Liver (tissue), 9 donors: ENCODE results near the gene STARD3. TPM values are rescaled to one million over a fixed set of nuclear protein-coding genes. Genes with fewer than 3 reads are reported as not detected.

ENCODE experiments used
- DNase-seq: peaks from one replicate; pipeline ENCODE4 v3.0.0-alpha.2; 2017; ENCODE audit warnings: low spot score
- H3K27ac ChIP-seq, 2 donors: one replicate each; pipeline ENCODE4 v1.7.0; 2013; ENCODE audit warnings: inconsistent platforms in 2 of 2, low read length in 2 of 2, control low read depth in 1 of 2, low read depth in 1 of 2, mild to moderate bottlenecking in 1 of 2
- H3K27me3 ChIP-seq, 4 donors: one replicate each; pipeline versions ENCODE4 v1.6.1 to v1.7.0; 2013; ENCODE audit warnings: low read length in 3 of 4, inconsistent platforms in 1 of 4, mild to moderate bottlenecking in 1 of 4, moderate library complexity in 1 of 4; ENCODE audit not compliant: control insufficient read depth in 4 of 4, insufficient read depth in 4 of 4
- H3K36me3 ChIP-seq, 4 donors: one replicate each; pipeline versions ENCODE4 v1.6.1 to v1.7.0; 2013; ENCODE audit warnings: low read length in 3 of 4, mild to moderate bottlenecking in 3 of 4, low read depth in 1 of 4, moderate library complexity in 1 of 4; ENCODE audit not compliant: control insufficient read depth in 4 of 4, insufficient read depth in 3 of 4
- H3K4me1 ChIP-seq, 4 donors: one replicate each; pipeline versions ENCODE4 v1.6.1 to v1.7.0; 2013; ENCODE audit warnings: low read length in 3 of 4, mild to moderate bottlenecking in 3 of 4, moderate library complexity in 1 of 4; ENCODE audit not compliant: control insufficient read depth in 4 of 4, insufficient read depth in 4 of 4
- H3K4me3 ChIP-seq, 3 donors: one replicate each; pipeline versions ENCODE4 v1.6.1 to v1.7.0; 2013; ENCODE audit warnings: low read length in 3 of 3, control low read depth in 1 of 3, low read depth in 1 of 3, mild to moderate bottlenecking in 1 of 3
- H3K9ac ChIP-seq, 2 donors: one replicate each; pipeline ENCODE4 v1.7.0; 2013; ENCODE audit warnings: low read length in 2 of 2, mild to moderate bottlenecking in 2 of 2, moderate library complexity in 2 of 2, control low read depth in 1 of 2, low read depth in 1 of 2
- H3K9me3 ChIP-seq, 4 donors: one replicate each; pipeline versions ENCODE4 v1.6.1 to v1.7.0; 2013; ENCODE audit warnings: low read length in 3 of 4; ENCODE audit not compliant: control insufficient read depth in 4 of 4
- ATF3 ChIP-seq: IDR thresholded peaks from 2 replicates; pipeline ENCODE4 v1.6.1; 2016; ENCODE audit warnings: antibody characterized with exemption
- CTCF ChIP-seq: fragments of 150-350 bp; IDR thresholded peaks from 2 replicates; pipeline ENCODE4 v1.5.1; 2017; ENCODE audit warnings: improper control_type of control experiment, low read depth, low read length; ENCODE audit not compliant: missing input control
- EGR1 ChIP-seq, 2 donors: IDR thresholded peaks; 2 replicates each; pipeline ENCODE4 v1.6.1; 2016 to 2018; ENCODE audit warnings: antibody characterized with exemption in 2 of 2, low read depth in 2 of 2
- FOXA1 ChIP-seq: IDR thresholded peaks from 2 replicates; pipeline ENCODE4 v1.6.1; 2016; ENCODE audit warnings: antibody characterized with exemption
- FOXA2 ChIP-seq: IDR thresholded peaks from 2 replicates; pipeline ENCODE4 v1.6.1; 2016; ENCODE audit warnings: antibody characterized with exemption
- GABPA ChIP-seq, 2 donors: IDR thresholded peaks in 1 of 2; conservative IDR thresholded peaks in 1 of 2; 2 replicates each; pipeline ENCODE4 v1.6.1; 2016; ENCODE audit warnings: antibody characterized with exemption in 2 of 2, mild to moderate bottlenecking in 1 of 2, moderate library complexity in 1 of 2
- HNF4A ChIP-seq, 2 donors: conservative IDR thresholded peaks; 2 replicates each; pipeline ENCODE4 v1.6.1; 2016; ENCODE audit warnings: antibody characterized with exemption in 2 of 2, mild to moderate bottlenecking in 2 of 2
- HNF4G ChIP-seq: IDR thresholded peaks from 2 replicates; pipeline ENCODE4 v1.6.1; 2016; ENCODE audit warnings: antibody characterized with exemption
- JUND ChIP-seq, 2 donors: IDR thresholded peaks; 2 replicates each; pipeline ENCODE4 v1.6.1; 2016; ENCODE audit warnings: antibody characterized with exemption in 2 of 2
- NR2F2 ChIP-seq: IDR thresholded peaks from 2 replicates; pipeline ENCODE4 v1.6.1; 2016; ENCODE audit warnings: antibody characterized with exemption
- RAD21 ChIP-seq, 2 donors: IDR thresholded peaks; 2 replicates each; pipeline ENCODE4 v1.6.1; 2016; ENCODE audit warnings: antibody characterized with exemption in 2 of 2, mild to moderate bottlenecking in 2 of 2
- REST ChIP-seq: IDR thresholded peaks from 2 replicates; pipeline ENCODE4 v1.6.1; 2016; ENCODE audit warnings: antibody characterized with exemption, mild to moderate bottlenecking
- RXRA ChIP-seq, 2 donors: IDR thresholded peaks; 2 replicates each; pipeline ENCODE4 v1.6.1; 2017 to 2018; ENCODE audit warnings: antibody characterized with exemption in 2 of 2, mild to moderate bottlenecking in 1 of 2
- SP1 ChIP-seq: IDR thresholded peaks from 2 replicates; pipeline ENCODE4 v1.6.1; 2018; ENCODE audit warnings: antibody characterized with exemption, mild to moderate bottlenecking
- TAF1 ChIP-seq: conservative IDR thresholded peaks from 2 replicates; pipeline ENCODE4 v1.6.1; 2016; ENCODE audit warnings: antibody characterized with exemption, mild to moderate bottlenecking
- YY1 ChIP-seq: IDR thresholded peaks from 2 replicates; pipeline ENCODE4 v1.6.1; 2016; ENCODE audit warnings: antibody characterized with exemption, mild to moderate bottlenecking
- ZBTB33 ChIP-seq: IDR thresholded peaks from 2 replicates; pipeline ENCODE4 v1.6.1; 2016; ENCODE audit warnings: antibody characterized with exemption
- WGBS: extraction: QIAGEN DNeasy Blood & Tissue Kit; methylation state at CpG from one replicate; pipeline ENCODE4 v1.1.7; 2013; 5-methylcytosine and 5-hydroxymethylcytosine counted together
- polyA plus RNA-seq, 2 donors: library from polyadenylated mRNA; stranded (reverse) in 1 of 2; unstranded in 1 of 2; fragments of 200-250 nt in 1 of 2; fragments of >200 nt in 1 of 2; fragmentation: Nextera tagmentation in 1 of 2; extraction: Ambion mirVana in 1 of 2; gene quantifications; one replicate each; pipeline versions ENCODE4 v1.2.1 to v1.2.3, GENCODE V29; 2013 to 2015
- total RNA-seq, 2 donors: library from RNA; depleted of rRNA; stranded (reverse); fragments of >200 nt; gene quantifications; one replicate each; pipeline ENCODE4 v1.2.3, GENCODE V29; 2014
- TF ChIP-seq, protein P1 (sequence below): IDR thresholded peaks from 2 replicates; pipeline ENCODE4 v1.6.1; 2016; ENCODE audit warnings: antibody characterized with exemption
- donor health status: healthy.
- donor health status: healthy.
- donor health status: healthy.
- donor health status: healthy.
- donor health status: healthy.

STARD3 gene
- total and polyA plus RNA-seq, 4 donors: 15.0 to 34.0 (median 23.2) TPM

- no peak for DNase-seq
- 57% methylated on average over 13 of the region's 13 CpGs for WGBS
- H3K9ac ChIP-seq: no peak overlapping the region
- H3K9me3 ChIP-seq: no peaks in the 10 kb centered on the region
- H3K4me1 ChIP-seq: peaks cover 3 to 11% (median 6%) of the 10 kb centered on the region in 4 donors
- no peak for TF ChIP-seq NR2F2
- no peak for TF ChIP-seq EGR1 (IDR thresholded peaks at IDR 0.05; ENCODE audit: low read depth in 2 of 2)
- TF ChIP-seq SP1: no peak
- no peak for TF ChIP-seq ZBTB33
- TF ChIP-seq HNF4A (conservative IDR thresholded peaks at IDR 0.05): no peak
- TF ChIP-seq YY1: no peak
- H3K27me3 ChIP-seq: peaks cover 0 to 2% (median under 1%) of the 10 kb centered on the region in 4 donors
- H3K4me3 ChIP-seq: no peak overlapping the region
- H3K27ac ChIP-seq: no peak overlapping the region
- H3K36me3 ChIP-seq: no peaks in the 10 kb centered on the region
These were observed 4.6 kb upstream of the STARD3 start for GRCh38 chr17:39632153-39632941.

DNA sequence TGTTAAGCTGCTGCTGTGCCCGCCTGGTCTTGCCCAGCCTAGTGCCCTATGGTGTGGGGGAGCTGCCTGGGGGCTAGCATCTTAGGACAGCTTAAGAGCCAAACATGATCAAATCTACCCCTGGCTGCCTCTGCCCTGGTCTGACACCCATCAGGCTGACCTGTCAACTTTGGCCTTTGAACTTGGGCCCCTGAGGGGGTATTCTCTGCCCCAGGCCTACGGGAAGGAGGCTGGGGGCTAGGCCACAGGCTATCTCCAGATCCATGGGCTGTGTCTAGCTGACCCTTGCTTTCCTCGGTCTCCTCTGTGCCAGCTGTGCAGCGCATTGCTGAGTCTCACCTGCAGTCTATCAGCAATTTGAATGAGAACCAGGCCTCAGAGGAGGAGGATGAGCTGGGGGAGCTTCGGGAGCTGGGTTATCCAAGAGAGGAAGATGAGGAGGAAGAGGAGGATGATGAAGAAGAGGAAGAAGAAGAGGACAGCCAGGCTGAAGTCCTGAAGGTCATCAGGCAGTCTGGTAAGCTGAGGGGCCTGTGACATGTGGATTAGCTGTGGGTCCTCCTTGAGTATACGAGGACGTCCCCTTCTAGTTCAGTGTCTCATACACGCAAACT is 3.3 kb upstream of the STARD3 start:
- no peak for TF ChIP-seq HNF4G
- TF ChIP-seq RAD21 (IDR thresholded peaks at IDR 0.05): no peak
- TF ChIP-seq HNF4A (conservative IDR thresholded peaks at IDR 0.05): no peak
- TF ChIP-seq FOXA2: no peak
- no peak for TF ChIP-seq ATF3
- TF ChIP-seq RXRA (IDR thresholded peaks at IDR 0.05): no peak
- no peak for TF ChIP-seq GABPA (IDR thresholded peaks at IDR 0.05 in 1 of 2, conservative IDR thresholded peaks at IDR 0.05 in 1 of 2)
- TF ChIP-seq, protein P1, sequence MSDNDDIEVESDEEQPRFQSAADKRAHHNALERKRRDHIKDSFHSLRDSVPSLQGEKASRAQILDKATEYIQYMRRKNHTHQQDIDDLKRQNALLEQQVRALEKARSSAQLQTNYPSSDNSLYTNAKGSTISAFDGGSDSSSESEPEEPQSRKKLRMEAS: no peak
- no peak for TF ChIP-seq JUND (IDR thresholded peaks at IDR 0.05)
- TF ChIP-seq NR2F2: no peak
- no peak for TF ChIP-seq TAF1
- TF ChIP-seq ZBTB33: no peak
- TF ChIP-seq SP1: no peak
- TF ChIP-seq REST: no peak
- no peak for TF ChIP-seq EGR1 (IDR thresholded peaks at IDR 0.05; ENCODE audit: low read depth in 2 of 2)
- TF ChIP-seq CTCF: no peak
- no peak for TF ChIP-seq YY1
- no peak for TF ChIP-seq FOXA1
- no peak overlapping the region for H3K27ac ChIP-seq
- H3K4me1 ChIP-seq: peaks cover 5 to 25% (median 18%) of the 10 kb centered on the region in 4 donors
- 61% methylated on average over 8 of the region's 8 CpGs for WGBS
- no peak overlapping the region for H3K9ac ChIP-seq
- no peaks in the 10 kb centered on the region for H3K27me3 ChIP-seq
- no peak for DNase-seq
- no peak overlapping the region for H3K4me3 ChIP-seq
- H3K9me3 ChIP-seq: no peaks in the 10 kb centered on the region
- no peaks in the 10 kb centered on the region for H3K36me3 ChIP-seq
